Nucleus accumbens (tissue), 56 donors: ENCODE results near the gene CXCR6.

ENCODE experiments used
- DNase-seq, 56 donors: peaks; one replicate each; lab custom pipeline; 2025; lab: John Stamatoyannopoulos, UW

Gene CXCR6

DNA sequence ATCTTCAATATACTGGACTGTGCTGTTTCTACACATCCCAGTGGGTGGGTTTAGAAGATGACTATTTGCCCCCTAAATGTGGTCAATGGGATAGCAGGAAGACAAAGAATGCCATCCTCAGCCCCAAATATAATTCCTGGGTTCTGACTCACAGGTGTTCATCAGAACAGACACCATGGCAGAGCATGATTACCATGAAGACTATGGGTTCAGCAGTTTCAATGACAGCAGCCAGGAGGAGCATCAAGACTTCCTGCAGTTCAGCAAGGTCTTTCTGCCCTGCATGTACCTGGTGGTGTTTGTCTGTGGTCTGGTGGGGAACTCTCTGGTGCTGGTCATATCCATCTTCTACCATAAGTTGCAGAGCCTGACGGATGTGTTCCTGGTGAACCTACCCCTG is 3.0 kb downstream of the CXCR6 start:
- no peak for DNase-seq

DNA sequence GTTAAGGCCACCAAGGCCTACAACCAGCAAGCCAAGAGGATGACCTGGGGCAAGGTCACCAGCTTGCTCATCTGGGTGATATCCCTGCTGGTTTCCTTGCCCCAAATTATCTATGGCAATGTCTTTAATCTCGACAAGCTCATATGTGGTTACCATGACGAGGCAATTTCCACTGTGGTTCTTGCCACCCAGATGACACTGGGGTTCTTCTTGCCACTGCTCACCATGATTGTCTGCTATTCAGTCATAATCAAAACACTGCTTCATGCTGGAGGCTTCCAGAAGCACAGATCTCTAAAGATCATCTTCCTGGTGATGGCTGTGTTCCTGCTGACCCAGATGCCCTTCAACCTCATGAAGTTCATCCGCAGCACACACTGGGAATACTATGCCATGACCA is 3.6 kb downstream of the CXCR6 start:
- DNase-seq, result no peak

DNA sequence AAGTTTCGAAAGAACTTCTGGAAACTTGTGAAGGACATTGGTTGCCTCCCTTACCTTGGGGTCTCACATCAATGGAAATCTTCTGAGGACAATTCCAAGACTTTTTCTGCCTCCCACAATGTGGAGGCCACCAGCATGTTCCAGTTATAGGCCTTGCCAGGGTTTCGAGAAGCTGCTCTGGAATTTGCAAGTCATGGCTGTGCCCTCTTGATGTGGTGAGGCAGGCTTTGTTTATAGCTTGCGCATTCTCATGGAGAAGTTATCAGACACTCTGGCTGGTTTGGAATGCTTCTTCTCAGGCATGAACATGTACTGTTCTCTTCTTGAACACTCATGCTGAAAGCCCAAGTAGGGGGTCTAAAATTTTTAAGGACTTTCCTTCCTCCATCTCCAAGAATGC is 4.1 kb downstream of the CXCR6 start:
- no peak for DNase-seq

DNA sequence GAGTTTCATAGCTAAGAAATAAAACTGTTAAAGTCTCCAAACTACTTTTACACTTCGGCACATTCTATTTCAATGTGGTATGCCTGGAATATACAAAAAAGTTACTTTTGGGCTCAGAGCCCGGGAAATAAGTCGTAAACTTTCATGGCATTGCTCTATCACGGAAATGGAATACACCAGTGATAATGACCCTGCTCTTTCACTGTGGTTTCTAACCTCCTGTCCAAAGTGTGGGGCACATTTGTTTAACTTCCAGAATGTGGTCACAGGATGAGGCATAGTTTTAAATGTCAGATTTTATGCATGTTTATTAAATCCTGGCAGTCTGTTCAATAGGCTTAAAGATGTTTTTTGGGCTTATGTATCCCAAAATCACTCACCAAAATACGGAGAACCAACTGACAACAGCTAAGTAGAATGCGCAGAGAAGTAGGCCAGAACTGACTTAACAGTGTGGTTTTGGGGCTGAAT is 5.1 kb downstream of the CXCR6 start:
- no peak for DNase-seq

DNA sequence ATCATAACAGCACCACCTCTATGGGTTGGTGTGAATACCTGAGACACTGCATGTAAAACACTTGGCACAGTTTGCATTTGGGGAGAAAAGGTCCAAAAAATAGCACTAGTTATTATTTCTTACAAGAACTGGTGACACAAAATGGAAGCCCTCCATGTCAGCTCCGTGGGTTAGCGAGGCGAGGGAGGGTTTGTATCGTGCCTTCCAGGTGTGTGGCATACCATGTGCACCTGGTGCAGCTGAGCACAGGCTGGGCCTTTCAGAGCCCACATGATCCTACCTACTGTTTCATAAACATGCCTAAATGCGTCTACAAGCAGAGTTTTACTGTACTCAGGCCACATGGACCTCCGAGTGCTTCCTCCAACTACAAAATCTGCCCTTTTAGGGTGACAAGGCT is 5.6 kb downstream of the CXCR6 start:
- no peak for DNase-seq

DNA sequence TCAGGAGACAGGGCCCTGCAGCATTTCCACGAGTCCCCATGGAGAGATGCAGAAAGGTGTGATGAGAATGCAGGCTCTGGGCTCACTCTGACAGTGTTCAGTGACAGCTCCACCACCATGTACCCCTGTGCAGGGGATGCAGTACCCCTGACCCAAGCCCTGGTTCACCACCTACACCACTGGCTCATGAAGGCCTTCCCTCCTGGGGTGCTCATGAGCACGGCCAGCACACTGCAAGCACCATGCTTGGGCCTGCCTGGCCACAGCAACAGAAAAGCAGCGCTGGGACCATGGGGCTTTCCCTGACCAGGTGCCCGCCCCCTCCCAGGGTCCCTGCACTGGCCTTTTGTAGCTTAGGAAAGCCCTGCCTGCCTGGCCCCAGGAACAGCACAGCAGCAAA is 6.2 kb downstream of the CXCR6 start:
- DNase-seq, result no peak

DNA sequence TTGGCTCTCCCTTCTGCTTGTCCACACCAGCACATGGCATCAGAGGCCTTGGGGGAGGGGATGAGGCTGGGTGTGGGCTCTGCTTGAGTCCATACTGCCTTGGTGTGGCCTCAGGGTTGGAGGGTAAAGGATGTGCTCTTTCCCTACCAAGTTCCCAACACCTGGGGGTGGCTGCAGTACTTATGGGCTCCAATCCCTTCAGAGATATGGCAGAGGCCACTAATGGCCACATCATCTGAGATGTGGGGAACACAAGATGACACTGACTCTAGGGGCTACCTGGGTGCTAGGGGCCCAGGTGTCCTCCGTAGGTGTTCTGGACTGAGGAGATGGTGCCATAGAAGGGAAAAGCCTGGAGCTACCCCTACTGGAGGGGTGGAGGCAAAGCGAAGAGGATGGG is 6.9 kb downstream of the CXCR6 start:
- no peak for DNase-seq

DNA sequence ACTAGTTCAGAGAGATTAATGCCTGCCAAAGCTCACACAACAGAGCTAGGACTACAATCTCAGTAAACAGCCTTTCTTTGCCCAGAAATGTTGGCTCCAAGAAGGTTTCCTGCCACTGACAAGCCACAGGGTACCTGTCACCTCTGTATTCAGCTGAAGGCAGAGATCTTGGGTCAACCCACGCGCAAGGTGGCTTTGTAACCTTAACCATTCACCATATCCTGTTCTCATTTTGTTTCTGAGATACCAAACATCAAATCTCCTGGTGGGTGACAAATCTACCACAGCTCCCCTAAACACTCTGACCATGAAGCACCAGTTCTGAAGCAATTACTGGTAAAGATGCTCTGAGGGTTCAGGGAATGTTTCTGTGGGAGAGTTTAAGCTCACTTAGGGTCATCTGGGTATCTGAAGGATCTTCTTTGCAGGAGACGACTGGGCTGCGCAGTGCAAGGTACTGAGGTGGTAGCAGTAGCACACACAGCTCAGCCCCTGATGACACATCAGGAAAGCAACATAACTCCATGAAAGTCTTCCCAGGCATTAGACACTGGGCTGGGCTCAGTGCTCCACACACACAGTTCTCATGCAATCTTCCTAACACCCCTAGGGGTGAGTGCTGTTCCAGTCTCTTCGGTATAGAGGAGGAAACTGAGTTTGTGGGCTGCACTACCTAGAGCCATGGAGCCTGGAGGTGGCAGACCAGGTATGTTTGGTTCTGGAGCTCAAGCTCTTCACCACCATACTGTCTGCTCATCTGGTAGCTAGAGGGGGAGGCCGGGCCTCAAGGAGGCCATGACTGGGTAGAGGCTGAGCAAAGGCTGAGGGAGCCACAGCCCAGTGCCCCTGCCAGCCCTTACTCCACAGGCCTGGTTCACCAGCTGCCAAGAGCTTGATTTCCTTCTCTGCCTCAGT is 7.7 kb downstream of the CXCR6 start:
- DNase-seq, result no peak

DNA sequence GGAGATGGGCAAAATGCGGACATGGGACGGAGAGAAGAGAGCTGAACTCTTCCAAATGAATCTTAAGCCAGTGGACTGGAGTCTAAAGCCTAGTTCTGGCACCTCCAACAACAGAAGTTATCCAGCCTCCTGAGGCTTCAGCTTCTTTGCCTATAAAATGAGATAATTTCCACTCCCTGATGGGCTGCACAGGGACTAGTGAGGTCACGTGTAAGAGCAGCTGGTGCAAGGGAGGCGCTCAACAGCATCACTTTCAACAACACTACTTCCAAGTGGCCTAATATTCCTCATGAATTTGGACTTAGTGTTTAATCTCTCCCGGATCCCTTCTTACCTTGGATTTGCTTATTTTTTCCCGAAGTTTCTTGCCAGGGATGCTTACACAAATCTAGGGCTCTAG is 8.7 kb downstream of the CXCR6 start:
- DNase-seq, result no peak

DNA sequence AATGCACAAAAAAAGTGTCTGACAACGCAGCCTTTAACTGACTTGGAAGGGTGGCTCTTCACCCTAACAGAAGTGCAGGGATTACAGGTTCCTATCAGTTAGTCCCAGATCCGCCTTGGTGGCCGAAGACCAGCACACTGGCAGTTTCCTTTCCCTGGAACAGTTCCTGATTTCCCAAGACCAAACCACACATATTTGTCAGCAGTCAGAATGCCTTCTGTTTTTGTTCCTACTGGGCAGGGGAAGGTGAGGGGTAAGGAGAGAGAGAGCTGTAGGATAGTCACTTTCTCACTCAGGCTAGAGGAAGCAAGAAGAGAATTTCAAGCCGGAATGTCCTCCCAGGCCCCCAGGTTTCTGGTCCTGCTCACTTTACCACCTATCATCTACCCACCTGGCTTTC is 9.2 kb downstream of the CXCR6 start:
- DNase-seq, result no peak

DNA sequence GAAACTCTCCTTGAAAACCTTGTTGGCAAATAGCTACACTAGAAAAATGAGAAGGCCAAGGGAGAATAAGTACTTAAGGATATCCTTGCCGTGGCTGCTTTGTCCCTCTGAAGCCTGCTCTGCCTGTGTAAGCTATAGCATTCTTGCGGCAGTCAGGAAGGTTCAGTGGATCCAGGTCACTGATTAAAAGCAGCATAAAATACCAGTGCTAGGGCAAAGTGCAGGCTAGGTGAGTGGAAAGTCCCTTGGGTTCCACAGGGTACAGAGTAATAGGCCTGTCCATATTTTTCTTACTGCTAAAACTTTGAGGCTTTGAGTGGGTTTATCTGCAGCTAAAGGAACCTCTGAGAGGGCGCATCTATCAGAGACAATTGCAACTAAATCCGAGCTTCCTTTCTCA is 10.3 kb downstream of the CXCR6 start:
- DNase-seq, result no peak

DNA sequence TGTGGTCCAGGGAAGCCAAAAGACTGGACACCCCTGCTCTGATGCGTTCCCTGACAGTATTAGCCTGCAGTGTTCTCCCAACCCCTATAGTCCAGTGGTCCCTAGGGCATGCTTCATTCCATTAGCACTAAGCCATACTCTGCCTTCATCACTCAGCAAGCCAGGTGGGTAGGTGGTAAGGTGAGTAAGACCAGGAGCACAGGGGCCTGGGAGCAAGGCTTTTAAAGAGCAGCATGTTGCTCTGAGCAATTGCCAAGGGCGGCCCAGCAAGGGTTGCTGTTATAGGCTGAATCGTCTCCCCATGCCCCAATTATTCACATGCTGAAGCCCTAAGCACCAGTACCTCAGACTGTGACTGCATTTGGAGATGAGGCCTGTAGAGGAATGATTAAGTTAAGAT is 11.0 kb downstream of the CXCR6 start:
- no peak for DNase-seq

DNA sequence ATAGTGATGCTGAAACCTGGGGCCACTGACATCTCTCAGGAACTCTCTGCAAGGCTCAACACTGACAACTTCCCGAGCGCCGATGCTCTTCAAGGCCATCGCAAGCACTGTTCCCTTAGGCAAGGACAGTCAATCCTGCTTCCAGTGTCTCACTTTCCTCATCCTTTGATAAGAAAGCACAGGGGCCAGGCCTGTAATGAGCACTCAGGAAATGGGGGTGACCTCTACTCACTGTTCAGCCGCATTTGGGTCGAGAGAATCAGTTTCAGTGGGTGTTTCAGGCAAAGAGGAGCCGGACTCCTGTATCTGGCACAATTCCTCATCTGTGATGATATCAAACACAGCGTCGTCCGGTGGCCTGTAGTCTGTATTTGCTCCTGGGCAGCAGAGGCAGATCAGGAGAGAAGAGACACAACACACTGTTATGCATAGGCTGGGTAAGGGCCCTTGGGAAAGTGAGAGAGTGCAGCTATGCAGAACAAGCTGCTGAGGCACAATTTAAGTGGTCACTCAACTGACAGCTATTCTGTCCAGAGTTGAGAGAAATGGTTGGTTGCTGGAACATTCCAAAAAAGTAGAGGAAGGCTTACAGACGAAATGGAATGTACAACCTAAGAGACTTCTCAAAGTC is 11.9 kb downstream of the CXCR6 start:
- DNase-seq, result no peak

DNA sequence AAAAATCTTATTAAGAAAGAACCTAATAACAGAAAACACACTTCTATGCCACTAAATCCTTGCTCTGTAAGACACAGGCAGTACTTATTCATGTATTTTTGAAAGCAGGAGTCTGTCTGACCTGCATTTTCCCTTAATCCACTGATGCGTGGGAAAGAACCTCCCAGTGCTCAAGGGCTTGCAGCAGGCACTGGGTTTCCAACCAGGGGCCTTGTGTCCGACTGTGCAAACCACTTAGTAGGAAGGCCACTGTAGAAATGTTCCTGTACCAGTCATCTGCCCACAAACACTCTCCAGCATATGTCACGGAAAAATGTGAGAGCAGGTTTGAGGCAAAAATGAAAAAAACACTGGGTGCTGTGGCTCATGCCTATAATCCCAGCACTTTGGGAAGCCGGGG is 12.4 kb downstream of the CXCR6 start:
- no peak for DNase-seq

DNA sequence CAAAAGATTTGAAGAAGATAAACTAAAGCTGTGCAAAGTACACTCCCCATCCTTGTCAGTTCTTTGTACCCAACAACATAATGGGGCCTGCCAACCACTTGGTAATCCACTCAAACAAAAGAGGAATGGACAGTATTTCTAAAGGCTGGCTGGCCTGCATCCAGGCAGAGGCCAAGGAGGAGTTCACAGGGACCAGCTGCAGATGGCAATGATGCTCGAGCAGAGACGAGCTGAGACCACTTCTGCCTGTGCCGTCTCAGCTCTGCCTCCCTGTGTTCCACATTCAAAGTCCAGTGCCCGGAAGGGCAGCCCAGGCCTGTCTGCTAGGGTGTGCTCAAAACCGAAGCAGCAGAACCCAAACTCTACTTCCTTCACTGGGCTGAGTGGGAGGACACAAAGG is 14.3 kb downstream of the CXCR6 start:
- peak in 42 of 56 donors; percentile 6 to 77 (median 47) for DNase-seq

DNA sequence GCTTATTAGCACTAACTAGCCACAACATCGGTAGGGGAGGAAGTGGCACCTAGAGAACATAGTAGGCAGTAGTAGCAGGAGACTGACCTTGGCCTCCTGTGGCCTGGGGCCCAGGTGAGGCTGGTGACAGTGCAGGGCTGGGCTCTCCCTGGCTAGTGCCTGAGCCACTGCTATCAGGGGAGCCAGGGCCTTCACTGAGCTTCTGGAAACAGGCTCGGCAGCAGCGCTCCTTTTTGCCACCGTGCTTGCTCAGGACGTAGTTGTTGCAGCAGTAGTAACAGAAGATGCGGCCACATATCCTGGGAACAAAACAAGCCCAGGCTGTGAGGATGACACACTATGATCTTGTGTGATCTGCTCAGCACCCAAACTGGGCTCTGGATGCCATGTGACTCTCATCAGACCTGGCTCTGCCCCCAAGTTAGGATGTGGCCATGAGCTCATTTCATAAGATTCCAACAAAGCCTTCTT is 15.1 kb downstream of the CXCR6 start:
- DNase-seq, result peak in 3 of 56 donors; percentile 5 to 46 (median 17)

DNA sequence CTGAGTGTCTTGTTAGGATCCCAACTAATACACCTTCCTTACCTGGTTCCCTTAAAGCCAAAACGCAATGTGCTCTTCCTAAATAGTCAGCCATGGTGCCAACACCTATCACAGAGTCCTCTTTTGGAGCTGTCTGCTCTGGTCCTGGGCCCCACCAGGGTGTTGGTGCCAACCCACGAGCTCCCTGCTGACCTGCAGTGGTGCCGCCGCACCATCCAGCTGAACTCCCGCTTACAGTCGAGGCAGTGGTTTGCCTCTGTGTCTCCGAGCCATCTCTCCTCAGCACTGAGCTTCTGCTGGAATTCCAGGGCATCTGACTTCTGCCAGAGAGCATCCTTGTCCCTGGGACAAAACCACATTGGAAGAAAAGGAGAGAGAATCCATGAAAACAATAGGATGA is 15.9 kb downstream of the CXCR6 start:
- DNase-seq, result no peak

DNA sequence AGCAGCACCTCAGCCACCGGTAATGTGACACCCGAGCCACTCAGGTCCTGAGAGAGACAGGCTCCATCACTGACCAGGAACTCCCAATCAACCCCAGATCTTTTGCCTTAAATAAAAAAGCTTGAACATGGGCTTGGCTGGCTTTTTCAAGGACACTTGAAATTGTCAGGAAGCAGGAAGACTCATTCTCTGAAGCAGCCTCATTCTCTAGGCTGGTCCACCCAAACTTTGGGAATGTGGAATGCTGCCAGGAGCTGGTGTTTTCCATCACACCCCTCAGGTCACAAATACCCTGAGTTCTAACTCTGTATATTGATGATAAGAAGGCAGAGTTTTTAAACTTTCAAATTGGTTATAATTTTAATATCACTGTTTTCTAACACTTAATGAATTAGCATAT is 17.0 kb downstream of the CXCR6 start:
- DNase-seq, result no peak

DNA sequence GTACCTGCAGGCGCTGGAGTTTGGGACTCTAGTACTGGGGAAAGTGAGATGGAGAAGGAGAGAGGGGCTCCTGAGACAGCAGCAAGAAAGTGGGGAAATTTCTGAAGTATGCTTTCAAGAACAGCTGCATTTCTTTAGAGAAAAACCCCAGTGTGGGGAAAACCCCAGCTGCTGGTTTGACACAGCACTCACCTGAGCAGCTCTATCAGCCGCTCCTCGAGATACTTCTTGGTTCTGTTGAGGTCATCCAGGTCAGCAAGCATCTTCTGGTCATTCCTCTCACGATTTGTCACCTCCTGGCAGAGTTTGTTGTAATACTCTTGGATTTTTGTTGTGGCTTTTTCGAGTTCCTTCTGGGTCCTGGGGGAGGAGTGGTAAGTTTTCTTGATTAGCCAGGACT is 18.8 kb downstream of the CXCR6 start:
- no peak for DNase-seq

DNA sequence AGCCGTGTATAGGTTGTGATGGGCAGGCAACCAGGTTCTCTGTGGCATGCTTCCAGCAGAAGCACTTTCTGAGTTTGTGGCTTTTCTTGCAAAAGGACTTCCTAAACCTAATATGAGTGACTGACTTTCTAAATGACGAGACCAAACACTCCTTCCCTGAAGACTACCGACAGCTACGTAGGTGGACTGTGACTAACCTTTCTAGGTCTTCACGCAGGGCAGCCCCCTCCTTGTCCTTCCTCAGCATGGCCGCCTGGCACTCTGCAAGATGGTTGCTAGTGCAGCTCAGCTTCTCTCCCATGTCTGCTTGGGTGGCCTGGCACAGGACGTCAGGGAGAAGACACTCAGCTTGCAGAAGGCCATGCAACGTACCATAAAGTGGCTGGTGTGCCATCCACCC is 20.9 kb downstream of the CXCR6 start:
- DNase-seq, result no peak

DNA sequence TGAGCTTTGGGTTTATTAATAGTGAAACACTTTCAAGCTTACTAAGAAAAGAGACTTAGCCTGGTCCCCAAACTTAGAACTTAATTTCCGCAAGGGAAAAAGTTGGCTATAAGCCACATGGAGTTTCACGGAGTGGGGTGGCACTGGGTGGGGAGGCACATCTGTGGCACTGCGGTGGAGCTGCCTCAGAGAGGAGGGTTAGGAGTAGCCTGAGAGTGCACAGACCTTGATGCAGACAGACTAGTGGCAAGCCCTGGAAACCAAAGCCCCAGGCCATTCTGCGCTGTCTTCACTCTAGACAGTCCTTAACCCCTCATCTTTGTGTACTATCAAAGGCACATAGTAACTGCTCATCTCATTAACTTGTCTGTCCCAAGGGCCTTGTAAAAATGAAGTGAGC is 22.0 kb downstream of the CXCR6 start:
- no peak for DNase-seq

DNA sequence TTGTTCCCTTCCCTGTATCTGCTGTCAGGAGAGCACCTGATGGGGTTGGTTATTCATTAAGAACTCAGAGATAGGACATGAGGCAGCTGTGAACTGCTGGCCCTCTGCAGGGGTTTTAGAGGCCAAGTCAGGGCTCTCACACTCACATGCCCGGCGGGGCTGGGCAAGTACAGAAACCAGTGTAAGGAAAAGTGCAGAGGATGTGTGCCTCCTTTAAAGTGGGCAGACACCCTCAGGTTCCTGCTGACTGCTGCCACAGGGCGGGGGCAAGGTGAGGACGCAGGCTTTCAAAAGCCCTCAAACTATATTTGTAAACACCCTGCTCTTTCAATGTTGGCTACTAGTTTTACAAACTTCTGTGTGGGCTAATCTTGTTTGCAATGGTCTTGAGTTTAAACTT is 22.4 kb downstream of the CXCR6 start:
- DNase-seq, result no peak
